Mesodermal cell (in vitro differentiated cells): ENCODE data around the gene CCDC27.

ENCODE experiments used
- H3K27ac ChIP-seq: 2 replicates; pipeline ENCODE4 v1.7.0; 2013; ENCODE audit warnings: mild to moderate bottlenecking, low read depth, low read length, moderate library complexity; ENCODE audit not compliant: severe bottlenecking
- H3K36me3 ChIP-seq: 2 replicates; pipeline ENCODE4 v1.7.1; 2013; ENCODE audit warnings: mild to moderate bottlenecking, low read length, moderate library complexity; ENCODE audit not compliant: control insufficient read depth, insufficient read depth
- H3K4me1 ChIP-seq: one replicate; pipeline ENCODE4 v1.7.1; 2013; ENCODE audit warnings: mild to moderate bottlenecking, low read length; ENCODE audit not compliant: insufficient read depth, control insufficient read depth, poor library complexity, severe bottlenecking
- H3K4me3 ChIP-seq: 2 replicates; pipeline ENCODE4 v1.7.0; 2013; ENCODE audit warnings: low read length, control low read depth, mild to moderate bottlenecking; ENCODE audit not compliant: insufficient read depth, poor library complexity, severe bottlenecking; ENCODE audit errors: extremely low read depth
- H3K9me3 ChIP-seq: 2 replicates; pipeline ENCODE4 v1.7.1; 2013; ENCODE audit warnings: mild to moderate bottlenecking, low read length, moderate library complexity; ENCODE audit not compliant: control insufficient read depth
- WGBS, 2 experiments: methylation state at CpG; one replicate each; pipeline ENCODE4 v1.1.5; 2013; ENCODE audit warnings: missing lambda C conversion rate in 2 of 2; ENCODE audit not compliant: insufficient coverage in 2 of 2; 5-methylcytosine and 5-hydroxymethylcytosine counted together

The CCDC27 gene

DNA sequence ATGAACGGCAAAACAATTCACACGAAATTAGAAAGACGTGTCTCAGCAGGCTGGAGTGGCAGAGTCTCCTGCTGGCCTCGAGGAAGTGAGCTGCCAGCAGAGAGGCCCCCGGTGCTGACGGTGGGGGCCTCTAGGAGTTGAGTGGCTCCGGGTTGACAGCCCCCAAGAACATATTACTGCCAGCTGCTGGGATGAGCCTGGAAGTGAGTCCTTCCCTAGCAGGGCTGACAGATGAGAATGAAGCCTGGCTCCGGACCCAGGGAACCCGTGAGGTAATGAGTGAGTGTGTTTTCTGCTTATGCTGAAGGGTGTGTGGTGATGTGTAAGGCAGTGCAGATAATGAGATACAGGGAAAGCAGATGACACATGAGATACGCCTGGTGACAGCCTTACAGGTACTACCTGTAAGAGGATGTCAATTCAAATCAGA lies 67.5 kb downstream of the CCDC27 start:
- WGBS, 2 experiments = 80 to 90% methylated on average over 10 of the region's 10 CpGs
- no peak overlapping the region for H3K4me3 ChIP-seq
- peaks cover 32% of the 10 kb centered on the region for H3K36me3 ChIP-seq
- no peaks in the 10 kb centered on the region for H3K9me3 ChIP-seq
- no peak overlapping the region for H3K27ac ChIP-seq
- H3K4me1 ChIP-seq = no peaks in the 10 kb centered on the region

DNA sequence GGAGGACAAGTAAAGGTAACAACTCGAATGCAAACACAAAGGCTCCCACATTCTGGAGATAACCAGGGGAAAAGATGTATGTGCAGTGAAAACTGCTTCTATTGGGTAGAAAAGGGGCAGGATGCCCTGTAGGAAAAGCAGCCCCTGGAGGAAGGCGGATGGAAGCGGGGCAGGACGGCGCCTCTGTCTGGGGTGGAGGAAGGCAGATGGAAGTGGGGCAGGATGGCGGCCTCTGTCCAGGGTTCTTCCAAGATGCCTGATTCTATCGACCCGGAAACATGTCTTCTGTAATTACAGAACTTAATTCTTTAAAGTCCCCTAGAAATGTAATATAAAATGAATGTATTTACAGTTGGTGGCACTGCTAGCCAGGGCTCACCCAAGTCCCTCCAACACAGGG lies 68.1 kb downstream of the CCDC27 start:
- no peaks in the 10 kb centered on the region for H3K9me3 ChIP-seq
- no peak overlapping the region for H3K27ac ChIP-seq
- no peak overlapping the region for H3K4me3 ChIP-seq
- WGBS, 2 experiments = 86 to 96% methylated on average over 5 to 6 of the region's 8 CpGs
- no peaks in the 10 kb centered on the region for H3K4me1 ChIP-seq
- peaks cover 27% of the 10 kb centered on the region for H3K36me3 ChIP-seq

DNA sequence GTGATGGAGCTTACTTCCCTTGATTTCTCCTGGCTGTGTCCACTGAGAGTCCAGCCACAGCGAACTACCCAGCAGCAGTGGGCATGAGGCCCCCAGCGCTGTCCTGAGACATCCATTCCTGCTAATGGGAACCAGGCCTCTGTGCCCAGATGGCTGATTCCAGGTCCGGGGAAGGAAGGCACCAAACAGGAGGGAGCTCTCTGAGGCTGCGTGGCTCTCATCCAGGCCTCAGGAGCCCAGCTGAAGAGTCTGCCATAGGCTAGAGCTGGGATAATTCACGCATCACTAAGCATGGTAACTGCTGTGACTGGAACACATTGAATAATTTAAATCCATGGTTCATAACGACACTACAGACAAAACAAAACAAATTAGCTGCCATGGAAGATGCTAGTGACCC lies 68.8 kb downstream of the CCDC27 start:
- 81 to 94% methylated on average over 6 of the region's 6 CpGs for WGBS, 2 experiments
- Histone ChIP-seq H3K4me3 (no peak overlapping the region), H3K9me3 (no peaks in the 10 kb centered on the region), H3K4me1 (no peaks in the 10 kb centered on the region), H3K27ac (no peak overlapping the region), H3K36me3 (peaks cover 30% of the 10 kb centered on the region)
